Measurements from ENCODE around the gene BMP7. TPM values are rescaled to one million over a fixed set of nuclear protein-coding genes. Genes with fewer than 3 reads are reported as not detected.

Gene BMP7
- total and polyA plus RNA-seq, 9 of the 15 experiments (the other 6 are each of a cell fraction or from before 2014, with no cell fraction given) = 0.18 TPM; not detected in 8

- DNase-seq (ENCODE audit: extremely low read depth in 1 of 4, low spot score in 3 of 4) = no peak
- Histone ChIP-seq H3K9me1 (ENCODE audit: control insufficient read depth, insufficient read depth, low read length) (no peaks in the 10 kb centered on the region), H3K79me2 (ENCODE audit: control insufficient read depth, insufficient read depth, low read length) (no peaks in the 10 kb centered on the region), H3K9ac (ENCODE audit: insufficient read depth in 1 of 2, low read depth in 2 of 2, low read length in 2 of 2) (no peak overlapping the region), H3K4me2 (ENCODE audit: insufficient read depth, low read length) (no peak overlapping the region), H3K9me3 (replicated peaks; ENCODE audit: control insufficient read depth, insufficient read depth, low read depth, low read length) (no peaks in the 10 kb centered on the region), H3K27ac (ENCODE audit: extremely low read depth, low read depth, low read length) (no peak overlapping the region), H3K4me3 (no peak overlapping the region), H3K4me1 (replicated peaks in 1 of 2; ENCODE audit: control insufficient read depth in 2 of 2, insufficient read depth in 2 of 2, low read length in 2 of 2) (no peaks in the 10 kb centered on the region), H4K20me1 (replicated peaks; ENCODE audit: control insufficient read depth, insufficient read depth, low read length) (no peaks in the 10 kb centered on the region; the same call in 1 of the 2 replicates), H3K27me3 (ENCODE audit: control insufficient read depth in 2 of 2, insufficient read depth in 2 of 2, low read length in 2 of 2) (peaks cover 4 to 52% of the 10 kb centered on the region in 2 experiments; a peak in 3 of 5 replicates), H3K36me3 (ENCODE audit: control insufficient read depth, insufficient read depth, low read length) (no peaks in the 10 kb centered on the region), H2AFZ (ENCODE audit: low read depth, low read length) (no peak overlapping the region)
- intact Hi-C loops (cut with micrococcal nuclease) = no loop called here
- WGBS (ENCODE audit: insufficient coverage, low coverage, missing lambda C conversion rate) = 1% methylated on average over 11 of the region's 11 CpGs
- CTCF ChIA-PET (ENCODE audit: low intra/inter-chr PET ratio) = no interaction called here
- no TSS peak for BruUV-seq (replicated peaks)
- peak in 1 of 3 experiments; percentile 37; a peak in 1 of 6 replicates for TF ChIP-seq ZBTB11 (CRISPR knock-in tag; IDR thresholded peaks at IDR 0.05)
- no peak for TF ChIP-seq ZNF354B (CRISPR knock-in tag; IDR thresholded peaks at IDR 0.05)
- POLR2A ChIA-PET = interaction anchor here (0.8 kb wide), 1 partner anchor 126 kb away, joined by 3 read pairs; no protein-coding TSS in a partner anchor
- no peak for FAIRE-seq
- in situ Hi-C loops (cut with MboI) = no loop called here
- ATAC-seq = no peak
Measured at GRCh38 chr20:57234556-57235251, 31.7 kb downstream of the BMP7 start.

Data from K562 (cell line).